Measurements from ENCODE around the gene CENPP.

The CENPP gene

DNA sequence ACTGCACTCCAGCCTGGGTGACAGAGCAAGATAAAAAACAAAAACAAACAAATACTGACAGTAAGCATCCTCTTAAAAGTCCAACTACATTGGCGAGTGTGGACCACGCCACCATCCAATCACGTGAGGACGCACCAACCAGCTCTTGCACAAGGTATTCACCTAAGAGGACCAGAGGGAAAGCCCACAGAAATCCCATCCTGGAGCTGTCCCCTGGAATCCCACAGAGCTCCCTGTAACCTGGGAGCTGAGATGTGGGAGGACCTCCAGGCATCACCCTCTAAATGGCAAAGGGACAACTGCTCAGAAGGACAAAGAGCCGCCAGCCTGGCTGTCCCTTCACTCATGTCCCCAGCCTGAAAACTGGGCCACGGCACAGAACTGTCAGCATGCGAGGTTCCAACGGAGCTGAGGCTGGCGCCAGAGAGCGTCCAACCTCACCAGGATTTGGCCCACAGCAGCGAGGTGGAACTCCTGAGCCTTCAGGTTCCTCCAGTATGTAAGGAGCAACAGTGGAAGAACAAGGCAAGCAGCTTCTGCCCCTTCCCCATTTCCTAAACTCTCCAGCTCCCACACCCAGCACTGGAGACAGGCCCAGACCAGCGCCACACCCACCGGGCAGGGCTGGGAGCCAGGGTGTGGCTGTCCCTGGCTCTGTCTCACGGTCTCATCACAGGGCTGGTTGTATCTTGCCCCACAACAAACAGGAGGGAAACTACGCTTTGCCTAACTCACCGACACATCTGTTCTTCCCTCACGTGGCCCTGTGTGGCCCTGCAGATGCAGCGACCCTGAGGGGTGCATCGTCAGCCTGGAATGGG is 328.9 kb downstream of the CENPP start:
- CTCF ChIA-PET: no interaction called here
- TF ChIP-seq ZNF384 (IDR thresholded peaks at IDR 0.05): no peak
- no peak for TF ChIP-seq SUZ12 (IDR thresholded peaks at IDR 0.05)
- no peak for TF ChIP-seq HDGF (IDR thresholded peaks at IDR 0.05; ENCODE audit: borderline replicate concordance)
- TF ChIP-seq FOXM1 (IDR thresholded peaks at IDR 0.05; ENCODE audit: borderline replicate concordance): no peak
- no peak for TF ChIP-seq SP1 (IDR thresholded peaks at IDR 0.05)
- TF ChIP-seq, protein P1, sequence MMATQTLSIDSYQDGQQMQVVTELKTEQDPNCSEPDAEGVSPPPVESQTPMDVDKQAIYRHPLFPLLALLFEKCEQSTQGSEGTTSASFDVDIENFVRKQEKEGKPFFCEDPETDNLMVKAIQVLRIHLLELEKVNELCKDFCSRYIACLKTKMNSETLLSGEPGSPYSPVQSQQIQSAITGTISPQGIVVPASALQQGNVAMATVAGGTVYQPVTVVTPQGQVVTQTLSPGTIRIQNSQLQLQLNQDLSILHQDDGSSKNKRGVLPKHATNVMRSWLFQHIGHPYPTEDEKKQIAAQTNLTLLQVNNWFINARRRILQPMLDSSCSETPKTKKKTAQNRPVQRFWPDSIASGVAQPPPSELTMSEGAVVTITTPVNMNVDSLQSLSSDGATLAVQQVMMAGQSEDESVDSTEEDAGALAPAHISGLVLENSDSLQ (IDR thresholded peaks at IDR 0.05): no peak
- no peak for TF ChIP-seq CTBP1 (IDR thresholded peaks at IDR 0.05; ENCODE audit: borderline replicate concordance)
- TF ChIP-seq FOXA1 (IDR thresholded peaks at IDR 0.05): no peak
- TF ChIP-seq FOXK2 (IDR thresholded peaks at IDR 0.05): no peak
- TF ChIP-seq ARNT (IDR thresholded peaks at IDR 0.05): no peak
- no peak for TF ChIP-seq LEF1 (IDR thresholded peaks at IDR 0.05; ENCODE audit: borderline replicate concordance)
- no peak for TF ChIP-seq NFRKB (IDR thresholded peaks at IDR 0.05)
- TF ChIP-seq ELF4 (IDR thresholded peaks at IDR 0.05): no peak
- POLR2A ChIA-PET: interaction anchor here (0.8 kb wide), 1 partner anchor 16 kb away, joined by 3 read pairs; the partner anchor contains the start of gene IPPK
- DNase-seq (ENCODE audit: extremely low spot score): no peak

GRCh38 chr9:92655366-92655765 is 329.6 kb downstream of the CENPP start:
- CTCF ChIA-PET: no interaction called here
- TF ChIP-seq NFRKB (IDR thresholded peaks at IDR 0.05): no peak
- TF ChIP-seq BHLHE40 (IDR thresholded peaks at IDR 0.05; ENCODE audit: borderline replicate concordance): no peak
- TF ChIP-seq LEF1 (IDR thresholded peaks at IDR 0.05; ENCODE audit: borderline replicate concordance): no peak
- TF ChIP-seq FOXM1 (IDR thresholded peaks at IDR 0.05; ENCODE audit: borderline replicate concordance): no peak
- no peak for TF ChIP-seq ARNT (IDR thresholded peaks at IDR 0.05)
- no peak for TF ChIP-seq SP1 (IDR thresholded peaks at IDR 0.05)
- no peak for TF ChIP-seq CTBP1 (IDR thresholded peaks at IDR 0.05; ENCODE audit: borderline replicate concordance)
- DNase-seq (ENCODE audit: extremely low spot score): no peak
- POLR2A ChIA-PET: no interaction called here

DNA sequence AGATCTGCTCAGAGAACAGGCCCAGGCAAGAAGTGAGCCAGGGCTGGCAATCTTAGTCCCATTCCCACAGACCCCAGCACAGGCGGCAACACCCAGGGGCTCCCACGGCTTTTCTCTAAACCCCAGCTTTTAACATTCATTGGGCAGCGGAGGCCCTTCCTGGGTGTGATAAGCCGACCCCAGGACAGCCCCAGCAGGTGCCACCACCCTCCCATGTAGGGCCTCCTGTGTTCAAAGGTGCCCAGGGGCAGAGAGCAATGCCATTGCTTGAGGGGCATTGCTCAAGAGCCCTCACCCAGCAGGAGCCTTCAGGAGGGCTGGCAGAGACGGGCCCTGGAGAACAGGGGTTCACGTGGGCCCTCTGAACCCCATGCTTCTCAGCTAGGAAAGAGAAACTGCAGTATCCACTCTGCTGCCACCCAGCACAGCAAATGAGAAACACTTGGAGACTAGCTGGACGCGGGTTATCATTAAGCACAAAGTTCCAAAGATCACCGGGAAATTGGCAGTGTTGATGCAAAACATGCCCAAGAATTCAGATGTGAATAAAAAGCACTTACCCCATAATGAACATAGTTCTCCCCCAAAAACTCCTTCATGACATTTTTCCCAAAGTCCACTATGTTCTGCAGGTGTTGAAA is 330.3 kb downstream of the CENPP start:
- ChIA-PET CTCF (no interaction called here), POLR2A (no interaction called here)
- no peak for TF ChIP-seq ARNT (IDR thresholded peaks at IDR 0.05)
- TF ChIP-seq CTBP1 (IDR thresholded peaks at IDR 0.05; ENCODE audit: borderline replicate concordance): no peak
- TF ChIP-seq SUZ12 (IDR thresholded peaks at IDR 0.05): no peak
- TF ChIP-seq FOXM1 (IDR thresholded peaks at IDR 0.05; ENCODE audit: borderline replicate concordance): no peak
- no peak for TF ChIP-seq L3MBTL2 (conservative IDR thresholded peaks at IDR 0.05)
- no peak for TF ChIP-seq LEF1 (IDR thresholded peaks at IDR 0.05; ENCODE audit: borderline replicate concordance)
- no peak for TF ChIP-seq TARDBP (IDR thresholded peaks at IDR 0.05)
- no peak for TF ChIP-seq NFRKB (IDR thresholded peaks at IDR 0.05)
- TF ChIP-seq, protein P1 (IDR thresholded peaks at IDR 0.05): no peak
- TF ChIP-seq ZNF384 (IDR thresholded peaks at IDR 0.05): no peak
- TF ChIP-seq FOXK2 (IDR thresholded peaks at IDR 0.05): no peak
- no peak for TF ChIP-seq BHLHE40 (IDR thresholded peaks at IDR 0.05; ENCODE audit: borderline replicate concordance)
- no peak for TF ChIP-seq FOXA1 (IDR thresholded peaks at IDR 0.05)
- no peak for DNase-seq (ENCODE audit: extremely low spot score)

- POLR2A ChIA-PET: no interaction called here
- CTCF ChIA-PET: no interaction called here
Observed at GRCh38 chr9:92656537-92656925, 330.8 kb downstream of the CENPP start.

GRCh38 chr9:92657296-92658094 is 331.7 kb downstream of the CENPP start:
- no peak for DNase-seq (ENCODE audit: extremely low spot score)
- TF ChIP-seq SUZ12 (IDR thresholded peaks at IDR 0.05) (no peak), CTBP1 (IDR thresholded peaks at IDR 0.05; ENCODE audit: borderline replicate concordance) (no peak), NFRKB (IDR thresholded peaks at IDR 0.05) (no peak), FOXM1 (IDR thresholded peaks at IDR 0.05; ENCODE audit: borderline replicate concordance) (no peak), L3MBTL2 (conservative IDR thresholded peaks at IDR 0.05) (no peak), LEF1 (IDR thresholded peaks at IDR 0.05; ENCODE audit: borderline replicate concordance) (no peak), BHLHE40 (IDR thresholded peaks at IDR 0.05; ENCODE audit: borderline replicate concordance) (no peak), FOXK2 (IDR thresholded peaks at IDR 0.05) (no peak), HDGF (IDR thresholded peaks at IDR 0.05; ENCODE audit: borderline replicate concordance) (no peak), FOXA1 (IDR thresholded peaks at IDR 0.05) (no peak), ARNT (IDR thresholded peaks at IDR 0.05) (no peak), ELF4 (IDR thresholded peaks at IDR 0.05) (no peak), SP1 (IDR thresholded peaks at IDR 0.05) (no peak), ZNF384 (IDR thresholded peaks at IDR 0.05) (no peak), TARDBP (IDR thresholded peaks at IDR 0.05) (no peak)
- TF ChIP-seq, protein P1 (IDR thresholded peaks at IDR 0.05): no peak
- POLR2A ChIA-PET: no interaction called here
- CTCF ChIA-PET: no interaction called here

More at GRCh38 chr9:92656537-92656925, 330.8 kb downstream of the CENPP start:
- no peak for TF ChIP-seq TARDBP (IDR thresholded peaks at IDR 0.05)
- TF ChIP-seq ARNT (IDR thresholded peaks at IDR 0.05): no peak
- TF ChIP-seq, protein P1 (IDR thresholded peaks at IDR 0.05): no peak
- TF ChIP-seq SUZ12 (IDR thresholded peaks at IDR 0.05): no peak
- TF ChIP-seq CTBP1 (IDR thresholded peaks at IDR 0.05; ENCODE audit: borderline replicate concordance): no peak
- no peak for TF ChIP-seq BHLHE40 (IDR thresholded peaks at IDR 0.05; ENCODE audit: borderline replicate concordance)
- TF ChIP-seq HDGF (IDR thresholded peaks at IDR 0.05; ENCODE audit: borderline replicate concordance): no peak
- no peak for DNase-seq (ENCODE audit: extremely low spot score)
